Thoracic aorta (tissue), 2 donors: ENCODE data around the gene ZBTB44. TPM values are rescaled to one million over a fixed set of nuclear protein-coding genes. Genes with fewer than 3 reads are reported as not detected.

Experiments
- ATAC-seq: fragments of 150-250 bp; one replicate; pipeline ENCODE4 v1.8.0; 2017; ENCODE audit warnings: low read depth; ENCODE audit not compliant: insufficient number of reproducible peaks, low FRiP score
- DNase-seq: peaks from one replicate; pipeline ENCODE4 v3.0.0-alpha.2; 2020; ENCODE audit warnings: low spot score
- H3K27ac ChIP-seq, 2 donors: fragments of 200-600 bp; sonication (generic); 1 replicate in 1 of 2; 2 replicates in 1 of 2; pipeline ENCODE4 v1.5.1; 2016; ENCODE audit warnings: mild to moderate bottlenecking in 2 of 2, moderate library complexity in 2 of 2
- H3K27me3 ChIP-seq: fragments of 200-600 bp; sonication (generic); replicated peaks from 2 replicates; pipeline ENCODE4 v1.6.0; 2016; ENCODE audit warnings: mild to moderate bottlenecking; ENCODE audit not compliant: insufficient read depth
- H3K36me3 ChIP-seq: fragments of 200-600 bp; sonication (generic); one replicate; pipeline ENCODE4 v1.5.1; 2016
- H3K4me1 ChIP-seq, 2 donors: fragments of 200-600 bp; sonication (generic); 1 replicate in 1 of 2; 2 replicates in 1 of 2; pipeline versions ENCODE4 v1.5.1 to v1.6.0; 2016; ENCODE audit warnings: low read depth in 2 of 2, mild to moderate bottlenecking in 1 of 2; ENCODE audit not compliant: control insufficient read depth in 1 of 2
- H3K4me3 ChIP-seq: fragments of 200-600 bp; sonication (generic); 2 replicates; pipeline ENCODE4 v1.5.1; 2016; ENCODE audit warnings: mild to moderate bottlenecking
- H3K9me3 ChIP-seq: fragments of 200-600 bp; sonication (generic); 2 replicates; pipeline ENCODE4 v1.5.1; 2016
- total RNA-seq, 2 donors: library from RNA; depleted of rRNA; stranded (reverse); fragments of >200 nt; gene quantifications; one replicate each; pipeline versions ENCODE4 v1.1.0 to v1.2.3, GENCODE V29; 2016
- TF ChIP-seq, protein P1 (sequence below): fragments of 200-600 bp; sonication (generic); IDR thresholded peaks from one replicate; pipeline ENCODE4 v1.5.1; 2019; ENCODE audit warnings: antibody characterized with exemption

The ZBTB44 gene
- total RNA-seq, 2 donors from 2014 or later = 38.0 to 48.7 TPM

DNA sequence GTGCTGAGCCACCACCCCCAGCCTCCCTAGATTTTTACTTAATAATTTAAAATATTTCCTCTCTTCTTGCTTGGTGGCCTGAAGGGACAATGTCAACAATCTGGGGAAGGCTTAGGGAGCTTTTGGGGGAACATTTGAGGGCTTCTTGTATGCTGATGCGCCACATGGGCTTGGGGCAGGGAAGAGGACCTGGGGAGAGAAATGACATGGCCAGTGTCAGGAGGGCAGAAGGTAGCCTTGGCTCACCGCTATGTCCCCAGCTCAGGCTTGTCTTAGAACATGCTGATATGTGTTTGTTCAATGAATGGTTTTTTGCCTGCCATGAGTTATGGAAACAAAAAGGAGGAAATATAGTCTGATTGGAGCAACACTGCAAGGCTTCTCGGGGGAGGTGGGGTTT, 103.6 kb downstream of the ZBTB44 start:
- Histone ChIP-seq H3K36me3 (no peaks in the 10 kb centered on the region), H3K27me3 (no peaks in the 10 kb centered on the region), H3K4me3 (no peak overlapping the region), H3K4me1 (no peaks in the 10 kb centered on the region), H3K9me3 (no peaks in the 10 kb centered on the region), H3K27ac (no peak overlapping the region)
- DNase-seq = no peak
- TF ChIP-seq, protein P1, sequence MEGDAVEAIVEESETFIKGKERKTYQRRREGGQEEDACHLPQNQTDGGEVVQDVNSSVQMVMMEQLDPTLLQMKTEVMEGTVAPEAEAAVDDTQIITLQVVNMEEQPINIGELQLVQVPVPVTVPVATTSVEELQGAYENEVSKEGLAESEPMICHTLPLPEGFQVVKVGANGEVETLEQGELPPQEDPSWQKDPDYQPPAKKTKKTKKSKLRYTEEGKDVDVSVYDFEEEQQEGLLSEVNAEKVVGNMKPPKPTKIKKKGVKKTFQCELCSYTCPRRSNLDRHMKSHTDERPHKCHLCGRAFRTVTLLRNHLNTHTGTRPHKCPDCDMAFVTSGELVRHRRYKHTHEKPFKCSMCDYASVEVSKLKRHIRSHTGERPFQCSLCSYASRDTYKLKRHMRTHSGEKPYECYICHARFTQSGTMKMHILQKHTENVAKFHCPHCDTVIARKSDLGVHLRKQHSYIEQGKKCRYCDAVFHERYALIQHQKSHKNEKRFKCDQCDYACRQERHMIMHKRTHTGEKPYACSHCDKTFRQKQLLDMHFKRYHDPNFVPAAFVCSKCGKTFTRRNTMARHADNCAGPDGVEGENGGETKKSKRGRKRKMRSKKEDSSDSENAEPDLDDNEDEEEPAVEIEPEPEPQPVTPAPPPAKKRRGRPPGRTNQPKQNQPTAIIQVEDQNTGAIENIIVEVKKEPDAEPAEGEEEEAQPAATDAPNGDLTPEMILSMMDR = no peak
- no peak for ATAC-seq

DNA sequence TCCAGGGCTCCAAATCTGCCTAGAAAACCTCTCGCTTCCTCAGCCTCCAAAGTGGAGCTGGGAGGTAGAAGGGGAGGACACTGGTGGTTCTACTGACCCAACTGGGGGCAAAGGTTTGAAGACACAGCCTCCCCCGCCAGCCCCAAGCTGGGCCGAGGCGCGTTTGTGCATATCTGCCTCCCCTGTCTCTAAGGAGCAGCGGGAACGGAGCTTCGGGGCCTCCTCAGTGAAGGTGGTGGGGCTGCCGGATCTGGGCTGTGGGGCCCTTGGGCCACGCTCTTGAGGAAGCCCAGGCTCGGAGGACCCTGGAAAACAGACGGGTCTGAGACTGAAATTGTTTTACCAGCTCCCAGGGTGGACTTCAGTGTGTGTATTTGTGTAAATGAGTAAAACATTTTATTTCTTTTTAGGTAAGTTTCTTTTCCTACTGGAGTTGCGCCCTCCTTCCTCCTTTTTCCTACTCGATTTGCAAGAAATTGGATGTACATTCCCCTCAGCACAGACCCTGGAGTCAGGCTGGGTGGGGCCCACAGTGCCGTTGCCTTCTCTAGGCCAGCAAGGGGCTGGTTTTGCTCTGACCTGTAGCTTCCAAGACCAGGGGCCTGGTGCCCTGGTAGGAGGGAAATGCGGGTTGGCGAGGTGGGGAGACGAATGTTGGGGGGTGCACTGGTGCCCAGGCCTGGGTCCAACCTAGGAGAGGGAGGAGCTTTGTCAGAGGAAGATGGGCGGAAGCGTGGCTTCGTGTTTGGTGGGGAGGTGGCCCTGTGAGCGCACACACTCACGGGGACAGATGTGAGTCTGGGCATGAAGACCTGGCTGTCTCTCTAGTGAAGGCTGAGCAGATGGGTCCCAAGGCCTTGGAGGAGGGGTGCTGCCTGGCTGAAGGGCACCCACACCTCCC, 104.5 kb downstream of the ZBTB44 start:
- ATAC-seq (no peak), DNase-seq (no peak)
- Histone ChIP-seq H3K4me3 (no peak overlapping the region), H3K9me3 (no peaks in the 10 kb centered on the region), H3K27me3 (no peaks in the 10 kb centered on the region), H3K27ac (no peak overlapping the region), H3K36me3 (no peaks in the 10 kb centered on the region), H3K4me1 (no peaks in the 10 kb centered on the region)
- TF ChIP-seq, protein P1 = no peak

DNA sequence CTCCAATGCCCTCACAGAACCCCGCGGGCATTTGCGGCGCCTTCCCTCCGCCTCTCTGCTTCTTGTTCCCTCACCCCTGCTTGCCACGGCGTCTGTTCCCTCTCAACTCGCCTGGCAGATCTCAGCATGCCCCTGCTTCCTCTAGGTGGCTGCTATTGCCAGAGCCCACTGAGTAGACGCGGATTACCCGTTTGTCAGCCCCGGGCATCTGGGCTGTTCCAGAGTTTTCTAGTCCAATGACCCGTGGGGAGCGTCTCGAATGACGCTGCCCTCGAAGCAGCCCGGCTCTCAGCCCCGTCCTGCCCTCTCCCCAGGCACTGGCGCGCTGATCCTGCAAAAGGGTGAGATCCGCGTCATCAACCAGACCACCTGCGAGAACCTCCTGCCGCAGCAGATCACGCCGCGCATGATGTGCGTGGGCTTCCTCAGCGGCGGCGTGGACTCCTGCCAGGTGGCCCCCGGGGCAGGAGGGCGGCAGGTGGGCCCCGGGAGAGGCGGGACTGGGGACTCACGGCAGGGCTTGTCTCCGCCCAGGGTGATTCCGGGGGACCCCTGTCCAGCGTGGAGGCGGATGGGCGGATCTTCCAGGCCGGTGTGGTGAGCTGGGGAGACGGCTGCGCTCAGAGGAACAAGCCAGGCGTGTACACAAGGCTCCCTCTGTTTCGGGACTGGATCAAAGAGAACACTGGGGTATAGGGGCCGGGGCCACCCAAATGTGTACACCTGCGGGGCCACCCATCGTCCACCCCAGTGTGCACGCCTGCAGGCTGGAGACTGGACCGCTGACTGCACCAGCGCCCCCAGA, 105.4 kb downstream of the ZBTB44 start:
- no peak overlapping the region for H3K27ac ChIP-seq
- H3K4me1 ChIP-seq = no peaks in the 10 kb centered on the region
- no peaks in the 10 kb centered on the region for H3K36me3 ChIP-seq
- ATAC-seq = no peak
- H3K9me3 ChIP-seq = no peaks in the 10 kb centered on the region
- H3K4me3 ChIP-seq = no peak overlapping the region
- TF ChIP-seq, protein P1 = no peak
- H3K27me3 ChIP-seq = no peaks in the 10 kb centered on the region
- DNase-seq = no peak

DNA sequence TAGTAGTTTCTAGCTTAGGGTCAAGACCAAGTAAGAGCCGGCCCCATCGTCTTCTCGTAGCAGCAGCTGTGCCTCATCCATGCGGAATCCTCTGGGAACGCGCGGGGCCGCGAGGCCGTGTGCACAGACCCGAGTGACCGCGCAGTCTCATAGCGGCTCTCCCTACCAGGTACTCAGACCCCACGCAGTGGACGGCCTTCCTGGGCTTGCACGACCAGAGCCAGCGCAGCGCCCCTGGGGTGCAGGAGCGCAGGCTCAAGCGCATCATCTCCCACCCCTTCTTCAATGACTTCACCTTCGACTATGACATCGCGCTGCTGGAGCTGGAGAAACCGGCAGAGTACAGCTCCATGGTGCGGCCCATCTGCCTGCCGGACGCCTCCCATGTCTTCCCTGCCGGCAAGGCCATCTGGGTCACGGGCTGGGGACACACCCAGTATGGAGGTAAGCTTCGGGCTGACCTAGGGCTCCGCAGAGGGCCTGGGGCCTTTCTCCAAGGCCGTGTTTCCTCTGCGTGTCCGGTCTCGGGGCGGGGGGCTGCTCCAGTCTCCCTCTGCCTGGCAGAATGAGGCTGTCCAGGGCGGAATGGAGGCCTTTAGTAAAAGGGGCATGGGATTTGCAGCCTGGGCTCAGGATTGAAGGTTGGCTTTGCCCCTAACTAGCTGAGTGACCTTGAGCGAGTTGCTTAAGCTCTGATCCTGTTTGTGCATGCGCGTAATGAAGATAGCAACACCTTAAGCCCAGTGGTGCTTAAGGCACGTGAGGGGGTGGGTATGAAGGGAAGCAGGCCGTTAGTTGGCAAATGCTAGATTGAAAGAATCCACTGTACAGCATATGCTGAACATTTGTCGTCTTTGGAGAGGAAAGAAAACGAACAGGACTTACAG, 106.2 kb downstream of the ZBTB44 start:
- H3K27ac ChIP-seq = no peak overlapping the region
- TF ChIP-seq, protein P1 = no peak
- H3K36me3 ChIP-seq = no peaks in the 10 kb centered on the region

More for the DNA sequence above, 106.2 kb downstream of the ZBTB44 start:
- Histone ChIP-seq H3K4me1 (no peaks in the 10 kb centered on the region), H3K27me3 (no peaks in the 10 kb centered on the region), H3K4me3 (no peak overlapping the region), H3K9me3 (no peaks in the 10 kb centered on the region)
- no peak for ATAC-seq
- no peak for DNase-seq
